Measurements from ENCODE around the gene CFAP92. TPM values are rescaled to one million over a fixed set of nuclear protein-coding genes. Genes with fewer than 3 reads are reported as not detected.
"Not testable (repeated sequence)": the region's sequence is repeated elsewhere in the genome, so short reads cannot be mapped to it uniquely, and the experiment has no call there.

Gene CFAP92
- total and polyA plus RNA-seq, 5 experiments from 2014 or later: 0.18 to 2.0 (median 0.23) TPM

GRCh38 chr3:128875556-128876120, 118.2 kb downstream of the CFAP92 start:
- peak overlapping the region; percentile 28 to 91 (median 70) for H3K27ac Mint-ChIP-seq
- peak overlapping the region in 7 of 10 donors; percentile 9 to 80 (median 27) for H3K4me3 Mint-ChIP-seq
- POLR2A ChIA-PET: interaction anchor here (0.9 to 1.7 kb wide), 3 partner anchors 48 to 258 kb away, joined by 3 to 16 read pairs (median 5); no protein-coding TSS in a partner anchor
- DNase-seq: peak; percentile 43 to 85 (median 66)
- peaks cover 21 to 51% (median 46%) of the 10 kb centered on the region in 4 donors for H3K4me1 Mint-ChIP-seq
- H3K9me3 Mint-ChIP-seq: no peaks in the 10 kb centered on the region
- peaks cover 0 to 5% (median 0%) of the 10 kb centered on the region in 5 donors for H3K27me3 Mint-ChIP-seq
- peak; percentile 66 to 71 for ATAC-seq
- H3K36me3 Mint-ChIP-seq: no peaks in the 10 kb centered on the region

- Mint-ChIP-seq H3K4me1 (peaks cover 17 to 41% (median 37%) of the 10 kb centered on the region in 4 donors), H3K27me3 (peaks cover 0 to 5% (median 0%) of the 10 kb centered on the region in 5 donors), H3K36me3 (no peaks in the 10 kb centered on the region), H3K4me3 (no peak overlapping the region), H3K27ac (peak overlapping the region in 4 of 10 donors; percentile 13 to 49 (median 28)), H3K9me3 (no peaks in the 10 kb centered on the region)
- no peak for DNase-seq
- no peak for ATAC-seq
- POLR2A ChIA-PET: interaction anchor here (1.7 kb wide), 1 partner anchor 49 kb away, joined by 16 read pairs; no protein-coding TSS in a partner anchor
Measured at GRCh38 chr3:128874481-128875180, 119.2 kb downstream of the CFAP92 start.

GRCh38 chr3:128873244-128874022, 120.4 kb downstream of the CFAP92 start:
- no peak for ATAC-seq
- Mint-ChIP-seq H3K27me3 (no peaks in the 10 kb centered on the region), H3K4me1 (peaks cover 12 to 29% (median 25%) of the 10 kb centered on the region in 4 donors), H3K9me3 (no peaks in the 10 kb centered on the region), H3K4me3 (no peak overlapping the region), H3K36me3 (no peaks in the 10 kb centered on the region), H3K27ac (peak overlapping the region in 1 of 10 donors; percentile 22)
- POLR2A ChIA-PET: no interaction called here
- no peak for DNase-seq

- ATAC-seq: no peak
- Mint-ChIP-seq H3K4me1 (peaks cover 9 to 22% (median 18%) of the 10 kb centered on the region in 4 donors), H3K36me3 (no peaks in the 10 kb centered on the region), H3K4me3 (no peak overlapping the region), H3K27me3 (no peaks in the 10 kb centered on the region), H3K27ac (no peak overlapping the region), H3K9me3 (no peaks in the 10 kb centered on the region)
- POLR2A ChIA-PET: no interaction called here
- no peak for DNase-seq
Measured at GRCh38 chr3:128872744-128873143, 121.1 kb downstream of the CFAP92 start.

GRCh38 chr3:128872282-128872681, 121.6 kb downstream of the CFAP92 start:
- POLR2A ChIA-PET: interaction anchor here (0.8 kb wide), 1 partner anchor 26 kb away, joined by 3 read pairs; no protein-coding TSS in a partner anchor
- no peaks in the 10 kb centered on the region for H3K27me3 Mint-ChIP-seq
- no peaks in the 10 kb centered on the region for H3K9me3 Mint-ChIP-seq
- no peak for DNase-seq
- H3K36me3 Mint-ChIP-seq: no peaks in the 10 kb centered on the region
- no peak overlapping the region for H3K4me3 Mint-ChIP-seq
- peak overlapping the region in 2 of 10 donors; percentile 65 to 75 for H3K27ac Mint-ChIP-seq
- peaks cover 7 to 18% (median 14%) of the 10 kb centered on the region in 4 donors for H3K4me1 Mint-ChIP-seq
- ATAC-seq: no peak

GRCh38 chr3:128870347-128870746, 123.5 kb downstream of the CFAP92 start:
- POLR2A ChIA-PET: interaction anchor here (1.7 kb wide), 1 partner anchor 9 kb away, joined by 4 read pairs; the partner anchor contains the start of gene ACAD9
- Mint-ChIP-seq H3K27ac (no peak overlapping the region), H3K27me3 (no peaks in the 10 kb centered on the region), H3K9me3 (no peaks in the 10 kb centered on the region), H3K4me3 (no peak overlapping the region), H3K36me3 (no peaks in the 10 kb centered on the region), H3K4me1 (peaks cover 2 to 7% (median 4%) of the 10 kb centered on the region in 4 donors)
- DNase-seq (no peak), ATAC-seq (no peak)

GRCh38 chr3:128867200-128868125, 126.4 kb downstream of the CFAP92 start:
- H3K27me3 Mint-ChIP-seq: no peaks in the 10 kb centered on the region
- POLR2A ChIA-PET: no interaction called here
- H3K9me3 Mint-ChIP-seq: no peaks in the 10 kb centered on the region
- DNase-seq (no peak), ATAC-seq (no peak)
- H3K4me1 Mint-ChIP-seq: peaks cover 0 to 4% (median 0%) of the 10 kb centered on the region in 4 donors
- no peak overlapping the region for H3K27ac Mint-ChIP-seq
- H3K4me3 Mint-ChIP-seq: no peak overlapping the region
- H3K36me3 Mint-ChIP-seq: no peaks in the 10 kb centered on the region

GRCh38 chr3:128864849-128865804, 128.7 kb downstream of the CFAP92 start:
- H3K9me3 Mint-ChIP-seq: peaks cover 0 to 14% (median 12%) of the 10 kb centered on the region in 9 donors
- DNase-seq, POLR2A ChIA-PET, H3K4me1 Mint-ChIP-seq, H3K4me3 Mint-ChIP-seq, ATAC-seq, H3K27me3 Mint-ChIP-seq: not testable (repeated sequence)
- peaks cover 0 to 14% (median 0%) of the 10 kb centered on the region in 3 donors for H3K36me3 Mint-ChIP-seq
- peak overlapping the region in 1 of 10 donors; percentile 13 for H3K27ac Mint-ChIP-seq

- ATAC-seq: no peak
- Mint-ChIP-seq H3K36me3 (peaks cover 0 to 18% (median 0%) of the 10 kb centered on the region in 3 donors), H3K27ac (peak overlapping the region in 1 of 10 donors; percentile 13), H3K4me1 (peaks cover 0 to 4% (median 0%) of the 10 kb centered on the region in 4 donors), H3K4me3 (no peak overlapping the region), H3K9me3 (peaks cover 0 to 22% (median 17%) of the 10 kb centered on the region in 9 donors), H3K27me3 (no peaks in the 10 kb centered on the region)
- POLR2A ChIA-PET: no interaction called here
- no peak for DNase-seq
Measured at GRCh38 chr3:128864351-128864811, 129.5 kb downstream of the CFAP92 start.

GRCh38 chr3:128863560-128863959, 130.3 kb downstream of the CFAP92 start:
- POLR2A ChIA-PET: no interaction called here
- DNase-seq (no peak), ATAC-seq (no peak)
- Mint-ChIP-seq H3K9me3 (peaks cover 0 to 30% (median 23%) of the 10 kb centered on the region in 9 donors), H3K4me1 (peaks cover 0 to 4% (median 0%) of the 10 kb centered on the region in 4 donors), H3K27ac (no peak overlapping the region), H3K36me3 (peaks cover 0 to 21% (median 6%) of the 10 kb centered on the region in 3 donors), H3K27me3 (no peaks in the 10 kb centered on the region), H3K4me3 (no peak overlapping the region)

GRCh38 chr3:128861491-128861890, 132.4 kb downstream of the CFAP92 start:
- POLR2A ChIA-PET: no interaction called here

More at GRCh38 chr3:128861491-128861890, 132.4 kb downstream of the CFAP92 start:
- Mint-ChIP-seq H3K27ac (peak overlapping the region in 2 of 10 donors; percentile 21 to 65), H3K27me3 (no peaks in the 10 kb centered on the region), H3K9me3 (peaks cover 0 to 50% (median 31%) of the 10 kb centered on the region in 9 donors), H3K4me1 (peaks cover 0 to 4% (median 0%) of the 10 kb centered on the region in 4 donors), H3K36me3 (peaks cover 0 to 24% (median 17%) of the 10 kb centered on the region in 3 donors), H3K4me3 (no peak overlapping the region)
- ATAC-seq: no peak
- no peak for DNase-seq
